Stimulated activated CD8-positive, alpha-beta memory T cell treated with anti-CD3 and anti-CD28 coated beads, Interleukin-4, amount 100 ng/mL, for 24 hours (primary cell): Measurements from ENCODE around the gene SRI.
"Not testable (repeated sequence)": the region's sequence is repeated elsewhere in the genome, so short reads cannot be mapped to it uniquely, and the experiment has no call there.

ENCODE experiments used
- DNase-seq: peaks from one replicate; pipeline ENCODE4 v3.0.0-alpha.2; 2020; ENCODE audit warnings: low read depth

SRI gene

GRCh38 chr7:88176190-88176589, 43.6 kb downstream of the SRI start:
- DNase-seq: no peak

GRCh38 chr7:88172842-88173241, 47.0 kb downstream of the SRI start:
- DNase-seq: no peak

- no peak for DNase-seq
Observed at GRCh38 chr7:88169717-88170320, 50.0 kb downstream of the SRI start.

- DNase-seq: no peak
Observed at GRCh38 chr7:88167721-88168120, 52.1 kb downstream of the SRI start.

GRCh38 chr7:88167223-88167622, 52.6 kb downstream of the SRI start:
- DNase-seq: no peak

- DNase-seq: no peak
Observed at GRCh38 chr7:88165697-88166096, 54.1 kb downstream of the SRI start.

DNA sequence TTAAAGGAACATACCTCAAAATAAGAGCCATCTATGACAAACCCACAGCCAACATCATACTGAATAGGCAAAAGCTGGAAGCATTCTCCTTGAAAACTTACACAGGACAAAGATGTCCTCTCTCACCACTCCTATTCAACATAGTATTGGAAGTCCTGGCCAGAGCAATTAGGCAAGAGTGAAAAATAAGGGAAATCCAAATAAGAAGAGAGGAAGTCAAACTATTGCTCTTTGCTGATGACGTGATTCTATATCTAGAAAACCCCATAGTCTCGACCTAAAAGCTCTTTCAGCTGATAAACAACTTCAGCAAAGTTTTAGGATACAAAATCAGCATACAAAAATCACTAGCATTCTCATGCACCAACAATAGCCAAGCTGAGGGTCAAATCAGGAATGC, 60.1 kb downstream of the SRI start:
- DNase-seq: not testable (repeated sequence)

- no peak for DNase-seq
Observed at GRCh38 chr7:88156356-88156755, 63.5 kb downstream of the SRI start.

DNA sequence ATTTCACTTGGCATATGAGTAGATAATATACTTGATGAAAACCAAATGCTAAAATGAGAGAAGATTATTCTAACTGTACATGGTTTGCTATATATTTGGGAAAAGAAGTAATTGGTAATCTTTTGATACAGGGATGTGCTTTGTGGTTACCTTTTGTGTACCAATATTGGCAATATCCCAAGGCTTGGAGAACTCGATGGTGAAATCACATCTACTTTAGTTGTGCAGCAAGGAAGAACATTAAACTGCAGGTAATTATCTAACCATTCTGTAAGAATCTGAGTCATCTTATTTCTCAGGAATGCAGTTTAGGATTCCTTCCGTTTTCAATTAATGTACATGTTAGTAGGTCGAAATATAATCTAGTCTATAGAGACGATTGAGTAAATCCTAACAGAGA, 64.1 kb downstream of the SRI start:
- DNase-seq: no peak
